Ovary (tissue), 9 donors: ENCODE measurements around the gene NOTO. TPM values are rescaled to one million over a fixed set of nuclear protein-coding genes. Genes with fewer than 3 reads are reported as not detected.

ENCODE experiments used
- DNase-seq, 5 donors: peaks; one replicate each; pipeline ENCODE4 v3.0.0-alpha.2; 2019 to 2020
- H3K27ac ChIP-seq, 2 donors: fragments of 200-600 bp; one replicate each; pipeline versions ENCODE4 v1.5.1 to v1.8.0; 2019 to 2022
- H3K27me3 ChIP-seq: fragments of 200-600 bp; one replicate; pipeline ENCODE4 v1.8.0; 2022
- H3K36me3 ChIP-seq: fragments of 200-600 bp; sonication (generic); one replicate; pipeline ENCODE4 v1.5.1; 2019
- H3K4me1 ChIP-seq: one replicate; pipeline ENCODE4 v1.8.1; 2013; ENCODE audit warnings: mild to moderate bottlenecking, moderate library complexity; ENCODE audit not compliant: insufficient read depth
- H3K4me3 ChIP-seq: fragments of 200-600 bp; sonication (generic); one replicate; pipeline ENCODE4 v1.5.1; 2017
- H3K9me3 ChIP-seq, 2 donors: fragments of 200-600 bp in 1 of 2; sonication (generic) in 1 of 2; one replicate each; pipeline versions ENCODE4 v1.5.1 to v1.8.1; 2013 to 2019; ENCODE audit warnings: mild to moderate bottlenecking in 1 of 2, moderate library complexity in 1 of 2
- CTCF ChIP-seq, 3 donors: fragments of 450-650 bp in 2 of 3; fragments of 200-600 bp in 1 of 3; IDR thresholded peaks; one replicate each; pipeline versions ENCODE4 v1.5.1 to v1.8.0; 2016 to 2022; ENCODE audit warnings: antibody characterized with exemption in 3 of 3, mild to moderate bottlenecking in 1 of 3
- EP300 ChIP-seq: sonication (generic); formaldehyde crosslinking; IDR thresholded peaks from one replicate; pipeline ENCODE4 v1.6.1; 2017; ENCODE audit warnings: antibody characterized with exemption
- POLR2A ChIP-seq: fragments of 450-650 bp; IDR thresholded peaks from one replicate; pipeline ENCODE4 v1.6.1; 2017; ENCODE audit warnings: antibody characterized with exemption, mild to moderate bottlenecking, moderate library complexity
- WGBS, 3 donors: extraction: QIAGEN DNeasy Blood & Tissue Kit in 1 of 3; methylation state at CpG; one replicate each; pipeline versions ENCODE4 v1.1.5 to v1.1.7; 2013 to 2017; 5-methylcytosine and 5-hydroxymethylcytosine counted together
- intact Hi-C, 4 donors: fragments of 100-400 bp; cut with DNase I; formaldehyde crosslinking; loops; one replicate each; pipeline versions ENCODE4 v1.11.0 to v1.15.1; 2022 to 2023
- polyA plus RNA-seq, 2 donors: library from polyadenylated mRNA; stranded (reverse); fragments of 200-250 nt in 1 of 2; fragments of 350-450 nt in 1 of 2; fragmentation: Illumina TruSeq in 1 of 2; extraction: RNeasy Lipid Tissue Mini Kit (QIAGEN cat#74804) in 1 of 2; gene quantifications; one replicate each; pipeline ENCODE4 v1.2.3, GENCODE V29; 2013 to 2014
- total RNA-seq, 7 donors: library from RNA; depleted of rRNA in 2 of 7; stranded (reverse); fragments of >200 nt in 2 of 7; fragmentation: NEBNext Ultra II Directional in 3 of 7; extraction: Animal tissue kit (Norgen Biotek cat#: 25700) in 3 of 7; gene quantifications; one replicate each; pipeline versions ENCODE4 v1.1.0 to v1.2.4, GENCODE V29; 2016 to 2023
- donor health status: DM: no; HTN: no; CAD: no; lungs with moderate emphysema.
- donor health status: DM: no; HTN: no; CAD: no.
- donor health status: Bipolar disorder and iron deficiency.
- donor health status: DM: yes; HTN: yes; CAD: no.
- donor health status: DM: no; HTN: no; CAD: no.
- donor health status: DM: yes; HTN: yes; CAD: no.

Gene NOTO
- total and polyA plus RNA-seq, 9 donors, result not detected

GRCh38 chr2:73217826-73218225 is 15.5 kb downstream of the NOTO start:
- H3K4me3 ChIP-seq, result no peak overlapping the region
- no peaks in the 10 kb centered on the region for H3K36me3 ChIP-seq
- WGBS, 3 donors, result 85 to 92% (median 89%) methylated on average over 2 of the region's 2 CpGs
- no peak for DNase-seq
- H3K27me3 ChIP-seq, result no peaks in the 10 kb centered on the region
- H3K9me3 ChIP-seq, result no peaks in the 10 kb centered on the region
- no peak for TF ChIP-seq CTCF (IDR thresholded peaks at IDR 0.05)
- no peak for TF ChIP-seq EP300
- no peak for TF ChIP-seq POLR2A
- peaks cover 1% of the 10 kb centered on the region for H3K4me1 ChIP-seq
- H3K27ac ChIP-seq, result no peak overlapping the region
- intact Hi-C loops, result no loop called here

GRCh38 chr2:73218298-73218697 is 15.9 kb downstream of the NOTO start:
- Histone ChIP-seq H3K36me3 (no peaks in the 10 kb centered on the region), H3K9me3 (no peaks in the 10 kb centered on the region), H3K4me3 (no peak overlapping the region), H3K27ac (no peak overlapping the region), H3K27me3 (no peaks in the 10 kb centered on the region), H3K4me1 (peaks cover under 1% of the 10 kb centered on the region)
- intact Hi-C loops, result no loop called here
- TF ChIP-seq EP300, result no peak
- no peak for DNase-seq

GRCh38 chr2:73223821-73224220 is 21.4 kb downstream of the NOTO start:
- Histone ChIP-seq H3K27me3 (no peaks in the 10 kb centered on the region), H3K4me3 (no peak overlapping the region), H3K4me1 (no peaks in the 10 kb centered on the region), H3K27ac (no peak overlapping the region), H3K9me3 (no peaks in the 10 kb centered on the region), H3K36me3 (no peaks in the 10 kb centered on the region)
- intact Hi-C loops, result no loop called here
- DNase-seq, result no peak
- TF ChIP-seq CTCF (IDR thresholded peaks at IDR 0.05) (no peak), EP300 (no peak), POLR2A (no peak)
- WGBS, 3 donors, result 84 to 91% (median 87%) methylated on average over 4 of the region's 4 CpGs

- TF ChIP-seq POLR2A, result no peak
- TF ChIP-seq CTCF (IDR thresholded peaks at IDR 0.05), result no peak
- no peak for TF ChIP-seq EP300
- no peak for DNase-seq
- Histone ChIP-seq H3K4me1 (no peaks in the 10 kb centered on the region), H3K27ac (no peak overlapping the region), H3K9me3 (no peaks in the 10 kb centered on the region), H3K27me3 (no peaks in the 10 kb centered on the region), H3K36me3 (no peaks in the 10 kb centered on the region), H3K4me3 (no peak overlapping the region)
- intact Hi-C loops, result no loop called here
- 70 to 82% (median 75%) methylated on average over 9 of the region's 9 CpGs for WGBS, 3 donors
Observed at GRCh38 chr2:73225513-73226360, 23.4 kb downstream of the NOTO start.

DNA sequence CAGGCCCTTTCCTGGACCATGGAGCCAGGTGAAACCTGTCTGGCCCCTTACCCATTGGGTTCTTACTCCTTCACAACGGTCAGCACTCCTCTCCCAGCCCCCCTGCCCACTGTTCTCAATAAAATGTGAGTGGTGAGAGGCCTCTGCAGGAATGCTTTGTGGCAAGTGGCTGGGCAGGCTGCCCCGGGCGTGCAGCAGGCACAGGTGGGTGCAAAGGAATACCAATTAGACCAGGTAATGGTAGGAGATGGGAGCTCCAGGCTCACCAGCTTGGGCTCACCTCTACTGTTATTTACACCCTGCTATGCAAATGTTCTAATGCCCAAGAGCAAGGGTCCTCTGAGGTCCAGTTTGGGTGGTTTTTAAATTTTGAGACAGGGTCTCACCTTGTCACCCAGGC is 24.7 kb downstream of the NOTO start:
- Histone ChIP-seq H3K4me3 (no peak overlapping the region), H3K9me3 (no peaks in the 10 kb centered on the region), H3K27ac (no peak overlapping the region), H3K4me1 (no peaks in the 10 kb centered on the region), H3K36me3 (no peaks in the 10 kb centered on the region), H3K27me3 (no peaks in the 10 kb centered on the region)
- no peak for DNase-seq
- intact Hi-C loops, result no loop called here
- TF ChIP-seq EP300, result no peak
- no peak for TF ChIP-seq CTCF (IDR thresholded peaks at IDR 0.05)
- TF ChIP-seq POLR2A, result no peak
- WGBS, 3 donors, result 73 to 87% (median 79%) methylated on average over 3 of the region's 3 CpGs
